Measurements from ENCODE around the gene HOXD11. TPM values are rescaled to one million over a fixed set of nuclear protein-coding genes. Genes with fewer than 3 reads are reported as not detected.

Gene HOXD11
- polyA plus RNA-seq, 1 donor from 2014 or later, result not detected

- H3K27ac ChIP-seq (ENCODE audit: low read length), result no peak overlapping the region
- no peaks in the 10 kb centered on the region for H4K20me1 ChIP-seq (ENCODE audit: insufficient read depth)
- no peak overlapping the region for H2AFZ ChIP-seq (ENCODE audit: low read depth, low read length)
- no peaks in the 10 kb centered on the region for H3K79me2 ChIP-seq (replicated peaks; ENCODE audit: insufficient read depth, low read length)
- peaks cover 4% of the 10 kb centered on the region for H3K9me3 ChIP-seq (ENCODE audit: low read length)
- H3K36me3 ChIP-seq (ENCODE audit: insufficient read depth, low read length), result no peaks in the 10 kb centered on the region
- peaks cover 99% of the 10 kb centered on the region for H3K27me3 ChIP-seq (ENCODE audit: insufficient read depth, low read depth, low read length)
- no peak overlapping the region for H3K9ac ChIP-seq (ENCODE audit: low read length)
- TF ChIP-seq RAD21 (conservative IDR thresholded peaks at IDR 0.05) (peak; percentile 87), SMC3 (conservative IDR thresholded peaks at IDR 0.05; ENCODE audit: poor library complexity) (peak; percentile 88), EP300 (conservative IDR thresholded peaks at IDR 0.05; ENCODE audit: poor library complexity, severe bottlenecking) (no peak), CTCF (IDR thresholded peaks at IDR 0.05; ENCODE audit: poor library complexity, severe bottlenecking) (peak; percentile 89), POLR2AphosphoS5 (IDR thresholded peaks at IDR 0.05) (peak; percentile 34), TAF1 (IDR thresholded peaks at IDR 0.05; ENCODE audit: low read depth) (no peak), EZH2 (IDR thresholded peaks at IDR 0.05; ENCODE audit: borderline replicate concordance, insufficient read depth, low read length, poor library complexity, severe bottlenecking) (no peak), REST (IDR thresholded peaks at IDR 0.05; ENCODE audit: borderline replicate concordance) (no peak), MXI1 (conservative IDR thresholded peaks at IDR 0.05; ENCODE audit: poor library complexity, severe bottlenecking) (no peak)
- peak overlapping the region; percentile 58 for H3K4me3 ChIP-seq (ENCODE audit: low read length)
- no peaks in the 10 kb centered on the region for H3F3A ChIP-seq (ENCODE audit: insufficient read depth, low read length, poor library complexity, severe bottlenecking)
- no peaks in the 10 kb centered on the region for H3K9me2 ChIP-seq (ENCODE audit: insufficient read depth, low read length)
- no peak overlapping the region for H3K4me2 ChIP-seq (ENCODE audit: low read length)
Measured at GRCh38 chr2:176088048-176088936, 18.8 kb upstream of the HOXD11 start.

GRCh38 chr2:176088937-176089842 lies 17.9 kb upstream of the HOXD11 start:
- H3K9ac ChIP-seq (ENCODE audit: low read length), result no peak overlapping the region
- no peaks in the 10 kb centered on the region for H3K9me2 ChIP-seq (ENCODE audit: insufficient read depth, low read length)
- H4K20me1 ChIP-seq (ENCODE audit: insufficient read depth), result no peaks in the 10 kb centered on the region
- H3K9me3 ChIP-seq (ENCODE audit: low read length), result no peaks in the 10 kb centered on the region
- H3K27me3 ChIP-seq (ENCODE audit: insufficient read depth, low read depth, low read length), result peaks cover 99% of the 10 kb centered on the region
- H3K27ac ChIP-seq (ENCODE audit: low read length), result no peak overlapping the region
- no peaks in the 10 kb centered on the region for H3K79me2 ChIP-seq (replicated peaks; ENCODE audit: insufficient read depth, low read length)
- TF ChIP-seq POLR2AphosphoS5 (IDR thresholded peaks at IDR 0.05) (peak; percentile 34), RAD21 (conservative IDR thresholded peaks at IDR 0.05) (no peak)
- H3K4me3 ChIP-seq (ENCODE audit: low read length), result no peak overlapping the region
- H2AFZ ChIP-seq (ENCODE audit: low read depth, low read length), result no peak overlapping the region
- H3F3A ChIP-seq (ENCODE audit: insufficient read depth, low read length, poor library complexity, severe bottlenecking), result no peaks in the 10 kb centered on the region
- H3K36me3 ChIP-seq (ENCODE audit: insufficient read depth, low read length), result no peaks in the 10 kb centered on the region
- no peak overlapping the region for H3K4me2 ChIP-seq (ENCODE audit: low read length)
